Caco-2 (cell line): ENCODE results near the gene CCL18. TPM values are rescaled to one million over a fixed set of nuclear protein-coding genes. Genes with fewer than 3 reads are reported as not detected.

Experiments used
- BruUV-seq: library from RNA; stranded (reverse); fragments of 400-500 nt; replicated peaks from 2 replicates; lab custom pipeline; 2021; lab: Mats Ljungman, UMichigan
- CTCF ChIA-PET: fragments of 300-600 bp; sonication (Branson Sonifier 250); formaldehyde crosslinking; loops from one replicate; lab custom pipeline; 2022; ENCODE audit warnings: antibody characterized with exemption; lab: Charles Lee
- POLR2A ChIA-PET: fragments of 300-600 bp; sonication (Branson Sonifier 250); formaldehyde crosslinking; loops from one replicate; lab custom pipeline; 2022; ENCODE audit warnings: antibody characterized with exemption; lab: Charles Lee
- DNase-seq, 2 experiments: peaks; one replicate each; pipeline versions ENCODE4 v3.0.0 to v3.0.0-alpha.2; 2020 to 2022
- H3K27me3 ChIP-seq: replicated peaks from 2 replicates; pipeline ENCODE4 v1.6.0; 2011; ENCODE audit warnings: low read length; ENCODE audit not compliant: control insufficient read depth, insufficient read depth
- H3K36me3 ChIP-seq: 2 replicates; pipeline ENCODE4 v1.5.1; 2011; ENCODE audit warnings: low read length; ENCODE audit not compliant: control insufficient read depth, insufficient read depth
- H3K4me1 ChIP-seq: fragments of 250-450 bp; sonication (Bioruptor Pico); 2 replicates; pipeline ENCODE4 v1.5.1; 2020; ENCODE audit warnings: mild to moderate bottlenecking
- H3K4me3 ChIP-seq: 2 replicates; pipeline ENCODE4 v1.5.1; 2011; ENCODE audit warnings: low read depth, mild to moderate bottlenecking, control low read depth, low read length
- H3K9me3 ChIP-seq: fragments of 250-450 bp; sonication (Bioruptor Pico); 2 replicates; pipeline ENCODE4 v1.5.1; 2020; ENCODE audit warnings: mild to moderate bottlenecking, moderate library complexity
- H3K27ac Mint-ChIP-seq: one replicate; pipeline ENCODE4 v1.8.0; 2022; ENCODE audit warnings: mixed read lengths; ENCODE audit not compliant: unreplicated experiment
- H3K27me3 Mint-ChIP-seq: one replicate; pipeline ENCODE4 v1.8.0; 2022; ENCODE audit warnings: mixed read lengths; ENCODE audit not compliant: insufficient read depth, unreplicated experiment
- H3K36me3 Mint-ChIP-seq: one replicate; pipeline ENCODE4 v1.8.0; 2022; ENCODE audit warnings: mild to moderate bottlenecking, mixed read lengths; ENCODE audit not compliant: insufficient read depth, unreplicated experiment
- H3K4me1 Mint-ChIP-seq: one replicate; pipeline ENCODE4 v1.8.0; 2022; ENCODE audit warnings: low read depth, mixed read lengths; ENCODE audit not compliant: unreplicated experiment
- H3K4me3 Mint-ChIP-seq: one replicate; pipeline ENCODE4 v1.8.0; 2022; ENCODE audit warnings: mild to moderate bottlenecking, moderate library complexity, mixed read lengths; ENCODE audit not compliant: unreplicated experiment
- H3K9me3 Mint-ChIP-seq: one replicate; pipeline ENCODE4 v1.8.0; 2022; ENCODE audit warnings: mixed read lengths; ENCODE audit not compliant: unreplicated experiment
- CTCF ChIP-seq, 2 experiments: fragments of 200-600 bp in 1 of 2; IDR thresholded peaks; 1 replicate in 1 of 2; 2 replicates in 1 of 2; pipeline versions ENCODE4 v1.5.1 to v1.8.0; 2011 to 2022; ENCODE audit warnings: antibody characterized with exemption in 1 of 2, control low read depth in 1 of 2, inconsistent platforms in 1 of 2, low read depth in 1 of 2, low read length in 1 of 2, mild to moderate bottlenecking in 1 of 2, moderate library complexity in 1 of 2; ENCODE audit not compliant: insufficient read depth in 1 of 2, severe bottlenecking in 1 of 2, unreplicated experiment in 1 of 2
- intact Hi-C: fragments of 100-400 bp; cut with micrococcal nuclease; formaldehyde crosslinking; loops from one replicate; pipeline ENCODE4 v1.10.0; 2022; ENCODE audit not compliant: unreplicated experiment
- total RNA-seq: library from RNA; stranded (reverse); gene quantifications from 2 replicates; pipeline ENCODE4 v1.2.3, GENCODE V29; 2022

CCL18 gene
- total RNA-seq, 1 experiment from 2014 or later, result not detected

GRCh38 chr17:36088670-36089338, 24.7 kb downstream of the CCL18 start:
- H3K36me3 Mint-ChIP-seq, result no peaks in the 10 kb centered on the region
- BruUV-seq, result no TSS peak
- ChIA-PET CTCF (no interaction called here), POLR2A (no interaction called here)
- no peaks in the 10 kb centered on the region for H3K4me1 Mint-ChIP-seq
- H3K27me3 Mint-ChIP-seq, result peaks cover 8% of the 10 kb centered on the region
- Histone ChIP-seq H3K27me3 (no peaks in the 10 kb centered on the region; the same call in 1 of the 2 replicates), H3K4me1 (no peaks in the 10 kb centered on the region), H3K4me3 (no peak overlapping the region), H3K36me3 (no peaks in the 10 kb centered on the region), H3K9me3 (no peaks in the 10 kb centered on the region)
- DNase-seq, result no peak
- no peak overlapping the region for H3K27ac Mint-ChIP-seq
- no peak for TF ChIP-seq CTCF (IDR thresholded peaks at IDR 0.05; ENCODE audit: insufficient read depth in 1 of 2, low read depth in 1 of 2, low read length in 1 of 2, severe bottlenecking in 1 of 2, unreplicated experiment in 1 of 2)
- H3K9me3 Mint-ChIP-seq, result no peaks in the 10 kb centered on the region
- intact Hi-C loops, result no loop called here
- H3K4me3 Mint-ChIP-seq, result no peak overlapping the region

GRCh38 chr17:36089339-36089865, 25.3 kb downstream of the CCL18 start:
- H3K9me3 Mint-ChIP-seq, result no peaks in the 10 kb centered on the region
- ChIA-PET POLR2A (no interaction called here), CTCF (no interaction called here)
- DNase-seq, result no peak
- no TSS peak for BruUV-seq
- H3K4me1 Mint-ChIP-seq, result no peaks in the 10 kb centered on the region
- H3K4me3 Mint-ChIP-seq, result no peak overlapping the region
- Histone ChIP-seq H3K9me3 (no peaks in the 10 kb centered on the region), H3K4me1 (no peaks in the 10 kb centered on the region), H3K27me3 (no peaks in the 10 kb centered on the region; the same call in 1 of the 2 replicates), H3K4me3 (no peak overlapping the region), H3K36me3 (no peaks in the 10 kb centered on the region)
- intact Hi-C loops, result no loop called here
- H3K27me3 Mint-ChIP-seq, result peaks cover 10% of the 10 kb centered on the region
- TF ChIP-seq CTCF (IDR thresholded peaks at IDR 0.05; ENCODE audit: insufficient read depth in 1 of 2, low read depth in 1 of 2, low read length in 1 of 2, severe bottlenecking in 1 of 2, unreplicated experiment in 1 of 2), result no peak
- H3K36me3 Mint-ChIP-seq, result no peaks in the 10 kb centered on the region
- no peak overlapping the region for H3K27ac Mint-ChIP-seq

GRCh38 chr17:36089888-36090836, 26.1 kb downstream of the CCL18 start, which contains the start of gene CCL3:
CCL3 (minus strand) TSS chr17:36090143; CDS start chr17:36090058, 85 bp downstream.
- Mint-ChIP-seq H3K4me3 (no peak within 1 kb of the TSS), H3K4me1 (no peaks in the 10 kb centered on the region), H3K27ac (no peak within 1 kb of the TSS), H3K9me3 (no peaks in the 10 kb centered on the region), H3K27me3 (peaks cover 10% of the 10 kb centered on the region), H3K36me3 (no peaks in the 10 kb centered on the region)
- no peak within 1 kb of the TSS for H3K4me3 ChIP-seq
- POLR2A ChIA-PET, result no interaction called here
- intact Hi-C loops, result no loop called here
- no peak for TF ChIP-seq CTCF (IDR thresholded peaks at IDR 0.05; ENCODE audit: insufficient read depth in 1 of 2, low read depth in 1 of 2, low read length in 1 of 2, severe bottlenecking in 1 of 2, unreplicated experiment in 1 of 2)
- CTCF ChIA-PET, result no interaction called here
- no peaks in the 10 kb centered on the region for H3K4me1 ChIP-seq
- no peaks in the 10 kb centered on the region for H3K9me3 ChIP-seq
- no peaks in the 10 kb centered on the region for H3K36me3 ChIP-seq
- no peak for DNase-seq
- no TSS peak for BruUV-seq
- no peaks in the 10 kb centered on the region; the same call in 1 of the 2 replicates for H3K27me3 ChIP-seq
